A549 treated with ZK216348 at 1 μM for 4 hours (cell line): Measurements from ENCODE around the gene ZDHHC8. TPM values are rescaled to one million over a fixed set of nuclear protein-coding genes. Genes with fewer than 3 reads are reported as not detected.

Source experiments
- total RNA-seq: library from RNA; stranded (reverse); fragments of 200-300 nt; extraction: Qiagen RNA extraction; gene quantifications from 5 replicates; pipeline ENCODE4 v1.2.3, GENCODE V29; 2022; ENCODE audit warnings: low read depth

The ZDHHC8 gene
- total RNA-seq = 14.8 to 39.3 TPM (median 32.8 TPM) in 5 replicates

DNA sequence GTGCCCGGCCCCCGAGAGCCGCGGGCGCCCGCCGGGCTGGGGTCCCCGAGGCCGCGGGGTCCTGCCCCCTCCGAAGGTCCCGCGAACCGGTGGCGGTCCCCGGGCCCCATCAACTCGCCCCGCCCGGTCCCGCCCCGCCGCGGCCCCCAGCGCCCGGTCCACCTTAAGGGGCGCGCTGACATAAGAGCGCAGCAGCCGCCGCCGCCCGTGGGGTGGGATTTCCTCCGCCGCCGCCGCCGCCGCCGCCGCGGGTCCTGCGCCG, at the start of gene ZDHHC8:
Gene ZDHHC8 (plus strand): TSS at position 208 of the 262 bp plus-strand sequence. CDS start 144 bp downstream, outside the sequence.

DNA sequence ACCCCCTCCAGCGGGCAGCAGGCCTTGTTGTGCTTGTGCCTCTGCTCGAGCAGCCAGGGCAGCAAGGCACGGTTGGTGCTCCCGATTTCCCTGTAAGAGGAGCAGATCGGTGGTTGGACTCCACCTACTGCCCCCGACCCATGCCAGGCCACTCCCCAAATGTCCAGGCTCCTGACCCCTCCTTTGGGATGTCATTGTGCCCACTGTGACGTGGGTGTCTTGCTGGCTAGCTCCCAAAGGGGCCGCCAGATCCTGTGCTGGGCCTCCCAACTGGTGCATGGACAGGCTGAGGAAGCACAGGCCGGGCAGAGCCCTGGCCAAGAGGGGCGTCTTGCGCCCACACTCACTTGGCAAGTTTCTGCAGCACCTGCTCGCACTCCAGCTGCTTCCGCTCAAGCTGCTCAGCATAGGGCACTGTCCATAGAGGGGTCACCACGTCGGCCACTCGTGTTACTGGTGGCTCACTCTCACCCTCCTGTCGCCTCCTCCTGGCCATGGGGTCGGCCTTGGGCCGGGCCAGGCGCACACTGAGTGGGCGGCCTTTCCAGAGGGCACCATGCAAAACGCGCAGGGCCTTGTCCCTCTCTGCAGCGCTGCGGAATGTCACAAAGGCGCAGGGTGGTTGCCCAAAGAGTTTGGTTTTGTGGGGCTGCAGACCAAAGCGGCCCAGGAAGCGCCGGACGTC, 15.8 kb upstream of the ZDHHC8 start, which contains the start of gene RANBP1:
Gene RANBP1 (plus strand): TSS at position 414 of the 685 bp plus-strand sequence. CDS start 81 bp downstream, at position 495.

GRCh38 chr22:20116951-20117632, 14.5 kb upstream of the ZDHHC8 start, which contains the start of gene TRMT2A:
Gene TRMT2A (minus strand): TSS chr22:20117226. CDS start chr22:20116906, 320 bp downstream.

GRCh38 chr22:20150381-20151275, 19.0 kb downstream of the ZDHHC8 start, which contains the start of gene CCDC188:
Gene CCDC188 (minus strand): TSS chr22:20151055. CDS start chr22:20150986, 69 bp downstream.

Other genes with a start within 250 kb of the ZDHHC8 start
- 96.6 to 166 TPM (median 152 TPM) in 5 replicates for gene COMT, start 190.0 kb upstream of the ZDHHC8 start, total RNA-seq
- gene TXNRD2, start 190.0 kb upstream of the ZDHHC8 start, total RNA-seq = 24.8 to 41.3 TPM (median 38.8 TPM) in 5 replicates
- gene ARVCF, start 115.0 kb upstream of the ZDHHC8 start, total RNA-seq = 0.91 to 3.0 TPM (median 2.4 TPM) in 5 replicates
- 13.1 to 16.0 TPM (median 15.6 TPM) in 5 replicates for gene TANGO2, start 110.7 kb upstream of the ZDHHC8 start, total RNA-seq
- gene DGCR8, start 51.6 kb upstream of the ZDHHC8 start, total RNA-seq = 20.4 to 23.2 TPM (median 21.0 TPM) in 5 replicates
- gene RANBP1, start 15.7 kb upstream of the ZDHHC8 start, total RNA-seq = 280 to 330 TPM (median 293 TPM) in 5 replicates
- 10.7 to 31.0 TPM (median 26.0 TPM) in 5 replicates for gene TRMT2A, start 14.6 kb upstream of the ZDHHC8 start, total RNA-seq
- gene CCDC188, start 19.3 kb downstream of the ZDHHC8 start, total RNA-seq = not detected in 5 replicates
- gene RTN4R, start 136.5 kb downstream of the ZDHHC8 start, total RNA-seq = 5.4 to 14.5 TPM (median 13.8 TPM) in 5 replicates
- gene DGCR6L, start 188.3 kb downstream of the ZDHHC8 start, total RNA-seq = 22.6 to 46.3 TPM (median 41.0 TPM) in 5 replicates